ENCODE data around the gene SLC15A2. TPM values are rescaled to one million over a fixed set of nuclear protein-coding genes. Genes with fewer than 3 reads are reported as not detected.

SLC15A2 gene
- total and polyA plus RNA-seq, 9 donors: 0.23 to 9.4 (median 1.5) TPM

- TF ChIP-seq EP300 (IDR thresholded peaks at IDR 0.05): no peak
- TF ChIP-seq CTCF (IDR thresholded peaks at IDR 0.05): no peak
- TF ChIP-seq POLR2A (IDR thresholded peaks at IDR 0.05): no peak
Measured at GRCh38 chr3:121883507-121883906, 10.7 kb upstream of the SLC15A2 start.

GRCh38 chr3:121885386-121885785, 8.8 kb upstream of the SLC15A2 start:
- Histone ChIP-seq H3K27ac (no peak overlapping the region), H3K4me3 (no peak overlapping the region), H3K9me3 (no peaks in the 10 kb centered on the region), H3K4me1 (ENCODE audit: insufficient read depth) (no peaks in the 10 kb centered on the region), H3K36me3 (no peaks in the 10 kb centered on the region), H3K27me3 (no peaks in the 10 kb centered on the region)
- WGBS, 3 donors: 77 to 86% (median 84%) methylated on average over 2 of the region's 2 CpGs
- no peak for TF ChIP-seq CTCF (IDR thresholded peaks at IDR 0.05)
- no peak for TF ChIP-seq POLR2A (IDR thresholded peaks at IDR 0.05)
- TF ChIP-seq EP300 (IDR thresholded peaks at IDR 0.05): no peak
- intact Hi-C loops (cut with DNase I): no loop called here
- DNase-seq: no peak

More at GRCh38 chr3:121883507-121883906, 10.7 kb upstream of the SLC15A2 start:
- H3K36me3 ChIP-seq: no peaks in the 10 kb centered on the region
- DNase-seq: no peak
- WGBS, 3 donors: 27 to 53% (median 42%) methylated on average over 1 of the region's 1 CpG
- H3K9me3 ChIP-seq: no peaks in the 10 kb centered on the region
- intact Hi-C loops (cut with DNase I): no loop called here
- no peak overlapping the region for H3K27ac ChIP-seq
- H3K27me3 ChIP-seq: no peaks in the 10 kb centered on the region
- H3K4me3 ChIP-seq: no peak overlapping the region
- no peaks in the 10 kb centered on the region for H3K4me1 ChIP-seq (ENCODE audit: insufficient read depth)

DNA sequence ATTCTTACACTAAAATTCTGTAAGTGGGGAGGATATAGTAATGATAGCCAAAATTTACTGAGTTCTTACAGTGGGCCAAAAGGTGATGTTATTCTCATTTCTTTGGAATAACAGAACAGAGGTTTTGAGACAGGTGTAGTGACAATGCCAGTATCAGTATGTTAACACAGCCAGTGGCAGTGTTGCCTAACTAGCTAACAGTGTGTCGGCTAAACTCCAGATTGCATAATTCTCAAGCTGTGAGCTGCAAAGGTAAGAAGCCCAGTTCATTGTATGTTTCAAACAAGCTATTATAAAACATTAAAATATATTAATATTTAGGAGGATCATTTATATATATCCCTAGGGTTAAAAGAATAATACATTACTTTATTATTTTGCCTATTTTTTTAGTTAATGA, 920 bp downstream of the SLC15A2 start:
- no peak for DNase-seq
- Histone ChIP-seq H3K4me3 (no peak overlapping the region), H3K4me1 (ENCODE audit: insufficient read depth) (no peaks in the 10 kb centered on the region), H3K9me3 (no peaks in the 10 kb centered on the region), H3K27ac (no peak overlapping the region), H3K27me3 (no peaks in the 10 kb centered on the region), H3K36me3 (no peaks in the 10 kb centered on the region)
- intact Hi-C loops (cut with DNase I): no loop called here
- TF ChIP-seq EP300 (IDR thresholded peaks at IDR 0.05): no peak
- no peak for TF ChIP-seq POLR2A (IDR thresholded peaks at IDR 0.05)
- no peak for TF ChIP-seq CTCF (IDR thresholded peaks at IDR 0.05)
- WGBS, 3 donors: 0 to 44% (median 40%) methylated on average over 1 of the region's 1 CpG

DNA sequence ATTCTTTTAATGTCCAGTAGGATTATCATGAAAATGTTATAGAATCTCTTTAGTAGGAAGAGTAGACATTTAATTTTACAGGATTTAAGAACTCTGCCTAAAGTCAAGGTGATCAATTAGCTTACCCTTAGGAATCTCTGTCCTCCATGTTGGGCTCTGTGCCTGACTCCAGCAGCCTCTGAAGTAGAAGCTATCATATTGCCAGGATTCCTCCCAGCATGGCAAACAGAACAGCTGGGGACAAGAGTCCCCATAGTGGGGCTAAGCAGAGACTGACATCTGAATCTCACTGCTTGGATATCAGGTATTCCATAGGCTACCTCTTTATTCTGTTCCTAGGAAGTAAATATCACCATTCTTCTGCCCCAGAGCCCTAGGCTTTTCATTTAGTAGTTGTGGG, 1.5 kb downstream of the SLC15A2 start:
- Histone ChIP-seq H3K27ac (no peak overlapping the region), H3K36me3 (no peaks in the 10 kb centered on the region), H3K9me3 (no peaks in the 10 kb centered on the region), H3K4me1 (ENCODE audit: insufficient read depth) (no peaks in the 10 kb centered on the region), H3K4me3 (no peak overlapping the region), H3K27me3 (no peaks in the 10 kb centered on the region)
- intact Hi-C loops (cut with DNase I): no loop called here
- no peak for TF ChIP-seq CTCF (IDR thresholded peaks at IDR 0.05)
- no peak for DNase-seq

DNA sequence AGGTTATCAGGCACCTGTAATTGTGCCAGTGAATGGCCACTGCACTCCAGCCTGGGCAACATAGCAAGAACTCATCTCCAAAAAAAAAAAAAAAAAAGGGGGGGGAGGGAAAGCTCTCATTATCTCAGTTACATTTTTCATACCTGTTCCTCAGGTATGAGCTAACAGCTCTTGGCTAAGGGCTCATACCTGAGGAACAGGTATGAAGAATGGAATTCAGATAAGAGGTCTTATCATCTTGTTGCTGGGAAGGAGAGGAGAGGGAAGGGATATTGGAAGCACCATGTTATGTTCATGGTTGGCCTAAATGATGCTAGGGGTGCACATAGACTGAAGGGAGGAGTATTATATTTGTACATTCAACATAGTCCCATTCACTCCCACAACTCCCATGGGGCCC, 2.6 kb downstream of the SLC15A2 start:
- no peak for DNase-seq
- Histone ChIP-seq H3K36me3 (no peaks in the 10 kb centered on the region), H3K4me3 (no peak overlapping the region), H3K27ac (no peak overlapping the region), H3K4me1 (ENCODE audit: insufficient read depth) (no peaks in the 10 kb centered on the region), H3K9me3 (no peaks in the 10 kb centered on the region), H3K27me3 (no peaks in the 10 kb centered on the region)
- no peak for TF ChIP-seq CTCF (IDR thresholded peaks at IDR 0.05)
- TF ChIP-seq EP300 (IDR thresholded peaks at IDR 0.05): no peak
- TF ChIP-seq POLR2A (IDR thresholded peaks at IDR 0.05): no peak
- intact Hi-C loops (cut with DNase I): no loop called here

Measured in ovary (tissue), 9 donors.